SU-DHL-6 (cell line): Measurements from ENCODE around the gene DDX17.

Source experiments
- H2AFZ ChIP-seq: fragments of 200-600 bp; sonication (generic); 2 replicates; pipeline ENCODE4 v1.6.1; 2014; ENCODE audit warnings: low read depth, mild to moderate bottlenecking, moderate library complexity, mixed read lengths, antibody characterized with exemption, low read length; ENCODE audit not compliant: severe bottlenecking
- H3F3A ChIP-seq: fragments of 200-600 bp; shearing (Covaris generic); 2 replicates; pipeline ENCODE4 v1.6.0; 2016; ENCODE audit warnings: antibody characterized with exemption, mild to moderate bottlenecking; ENCODE audit not compliant: insufficient read depth
- H3K27ac ChIP-seq: fragments of 200-600 bp; sonication (generic); 2 replicates; pipeline ENCODE4 v1.5.1; 2016; ENCODE audit warnings: low read depth, mild to moderate bottlenecking, low read length, moderate library complexity, mixed read lengths
- H3K27me3 ChIP-seq: fragments of 200-600 bp; sonication (generic), shearing (Covaris generic); 2 replicates; pipeline ENCODE4 v1.6.0; 2014; ENCODE audit warnings: mild to moderate bottlenecking, low read length
- H3K36me3 ChIP-seq: fragments of 200-600 bp; sonication (generic); 2 replicates; pipeline ENCODE4 v1.6.1; 2014; ENCODE audit warnings: mild to moderate bottlenecking, low read length, mixed read lengths
- H3K4me2 ChIP-seq: fragments of 300-600, 200-600 bp; shearing (Covaris generic), sonication (generic); 2 replicates; pipeline ENCODE4 v1.6.0; 2014; ENCODE audit warnings: low read length, low read depth, mild to moderate bottlenecking; ENCODE audit not compliant: poor library complexity, severe bottlenecking
- H3K4me3 ChIP-seq: fragments of 200-600 bp; sonication (generic); 2 replicates; pipeline ENCODE4 v1.5.1; 2014; ENCODE audit warnings: antibody characterized with exemption, low read length, mild to moderate bottlenecking, mixed read lengths; ENCODE audit not compliant: insufficient read depth, poor library complexity, severe bottlenecking
- H3K79me2 ChIP-seq: fragments of 200-600 bp; sonication (generic); 2 replicates; pipeline ENCODE4 v1.6.1; 2014; ENCODE audit warnings: mild to moderate bottlenecking, low read length, moderate library complexity; ENCODE audit not compliant: insufficient read depth
- H3K9ac ChIP-seq: fragments of 200-600 bp; sonication (generic); 2 replicates; pipeline ENCODE4 v1.7.0; 2014; ENCODE audit warnings: mild to moderate bottlenecking, low read length
- H3K9me2 ChIP-seq: fragments of 200-600 bp; sonication (generic); replicated peaks from 2 replicates; pipeline ENCODE4 v1.6.1; 2014; ENCODE audit warnings: low read length; ENCODE audit not compliant: insufficient read depth
- H3K9me3 ChIP-seq: fragments of 200-600 bp; sonication (generic); 2 replicates; pipeline ENCODE4 v1.6.1; 2014; ENCODE audit warnings: low read length, mixed read lengths; ENCODE audit not compliant: insufficient read depth
- H4K20me1 ChIP-seq: fragments of 200-600 bp; sonication (generic); 2 replicates; pipeline ENCODE4 v1.6.1; 2014; ENCODE audit warnings: low read depth, mild to moderate bottlenecking, antibody characterized with exemption, low read length, moderate library complexity, mixed read lengths
- EZH2phosphoT487 ChIP-seq: fragments of 200-600 bp; sonication (generic), shearing (Covaris generic); conservative IDR thresholded peaks from 2 replicates; pipeline ENCODE4 v1.6.1; 2018; ENCODE audit warnings: mild to moderate bottlenecking, antibody characterized with exemption, low read length, moderate library complexity, mixed read lengths
- TF ChIP-seq, protein P1 (sequence below): fragments of 200-600 bp; sonication (generic); IDR thresholded peaks from one replicate; pipeline ENCODE4 v1.5.1; 2017; ENCODE audit warnings: antibody characterized with exemption, mild to moderate bottlenecking, low read length, moderate library complexity; ENCODE audit not compliant: insufficient read depth, poor library complexity, severe bottlenecking

The DDX17 gene

DNA sequence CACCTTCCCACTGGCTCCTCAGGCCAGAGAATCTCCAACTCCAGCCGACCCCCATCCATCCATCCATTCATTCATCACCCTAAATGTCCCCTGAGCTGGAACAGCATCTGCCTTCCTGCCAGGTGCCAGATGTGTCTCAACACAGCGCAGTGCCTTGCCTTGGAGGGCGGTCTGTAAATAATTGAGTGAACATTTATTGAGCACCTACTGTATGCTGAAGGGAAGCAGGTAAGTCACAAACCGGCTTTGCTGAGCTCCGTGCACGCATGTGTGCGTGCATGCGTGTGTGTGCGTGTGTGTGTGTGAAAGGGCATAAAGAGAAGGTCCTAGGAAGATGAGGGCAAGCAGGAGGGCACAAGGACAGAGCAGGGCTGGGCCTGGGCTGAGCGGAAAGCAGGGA is 61.3 kb downstream of the DDX17 start:
- H3K4me2 ChIP-seq, result no peak overlapping the region
- H3K79me2 ChIP-seq, result no peaks in the 10 kb centered on the region
- no peak overlapping the region for H2AFZ ChIP-seq
- H3K4me3 ChIP-seq, result no peak overlapping the region
- no peaks in the 10 kb centered on the region for H3K27me3 ChIP-seq
- no peaks in the 10 kb centered on the region for H3F3A ChIP-seq
- TF ChIP-seq, protein P1, sequence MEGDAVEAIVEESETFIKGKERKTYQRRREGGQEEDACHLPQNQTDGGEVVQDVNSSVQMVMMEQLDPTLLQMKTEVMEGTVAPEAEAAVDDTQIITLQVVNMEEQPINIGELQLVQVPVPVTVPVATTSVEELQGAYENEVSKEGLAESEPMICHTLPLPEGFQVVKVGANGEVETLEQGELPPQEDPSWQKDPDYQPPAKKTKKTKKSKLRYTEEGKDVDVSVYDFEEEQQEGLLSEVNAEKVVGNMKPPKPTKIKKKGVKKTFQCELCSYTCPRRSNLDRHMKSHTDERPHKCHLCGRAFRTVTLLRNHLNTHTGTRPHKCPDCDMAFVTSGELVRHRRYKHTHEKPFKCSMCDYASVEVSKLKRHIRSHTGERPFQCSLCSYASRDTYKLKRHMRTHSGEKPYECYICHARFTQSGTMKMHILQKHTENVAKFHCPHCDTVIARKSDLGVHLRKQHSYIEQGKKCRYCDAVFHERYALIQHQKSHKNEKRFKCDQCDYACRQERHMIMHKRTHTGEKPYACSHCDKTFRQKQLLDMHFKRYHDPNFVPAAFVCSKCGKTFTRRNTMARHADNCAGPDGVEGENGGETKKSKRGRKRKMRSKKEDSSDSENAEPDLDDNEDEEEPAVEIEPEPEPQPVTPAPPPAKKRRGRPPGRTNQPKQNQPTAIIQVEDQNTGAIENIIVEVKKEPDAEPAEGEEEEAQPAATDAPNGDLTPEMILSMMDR, result no peak
- TF ChIP-seq EZH2phosphoT487, result no peak
- no peak overlapping the region for H3K9ac ChIP-seq
- H3K27ac ChIP-seq, result no peak overlapping the region
- H4K20me1 ChIP-seq, result no peaks in the 10 kb centered on the region
- no peaks in the 10 kb centered on the region for H3K9me3 ChIP-seq
- no peaks in the 10 kb centered on the region for H3K9me2 ChIP-seq
- no peaks in the 10 kb centered on the region for H3K36me3 ChIP-seq

DNA sequence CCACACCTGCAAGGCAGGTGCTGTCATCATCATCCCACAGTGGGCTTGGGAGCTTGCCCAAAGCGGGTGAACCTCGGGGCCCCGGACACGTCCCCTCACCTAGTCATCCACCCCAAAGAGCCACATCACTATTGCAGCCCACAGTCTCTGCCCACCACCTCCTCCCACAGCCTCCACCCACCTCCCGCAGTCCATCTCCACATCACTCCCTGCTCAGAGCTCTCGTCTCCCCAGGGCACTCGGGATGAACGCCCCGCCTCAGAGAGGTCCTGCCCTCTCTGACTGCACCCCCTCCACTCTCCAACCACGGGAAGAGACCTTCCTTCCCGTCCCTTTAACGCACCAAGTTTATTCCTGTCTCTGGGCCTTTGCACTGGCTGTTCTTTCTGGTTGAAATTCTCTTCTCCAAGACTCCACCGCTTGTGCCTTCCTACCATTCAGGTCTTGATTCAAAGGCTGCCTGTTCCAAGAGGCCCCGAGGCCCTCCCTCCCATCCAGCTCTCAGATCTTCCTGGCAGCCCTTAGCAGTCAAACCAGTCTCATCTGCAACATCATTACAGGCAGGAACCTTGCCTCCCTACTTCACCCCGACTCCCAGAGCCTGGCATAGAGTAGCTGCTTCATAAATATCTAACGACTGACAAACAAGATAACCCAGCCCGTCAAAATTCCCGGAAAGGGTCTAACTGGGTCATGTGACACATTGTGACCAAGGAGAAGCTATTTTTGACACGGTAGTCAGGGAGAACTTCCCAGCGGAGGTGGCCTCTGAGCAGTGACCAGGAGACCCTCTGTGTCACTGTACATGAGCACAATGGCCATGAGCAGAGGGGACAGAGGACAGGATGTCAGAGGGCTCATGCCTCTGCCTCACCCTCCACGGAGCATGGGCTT is 62.2 kb downstream of the DDX17 start:
- no peaks in the 10 kb centered on the region for H3K79me2 ChIP-seq
- no peak overlapping the region for H3K4me3 ChIP-seq
- no peaks in the 10 kb centered on the region for H3K9me2 ChIP-seq
- H3K36me3 ChIP-seq, result no peaks in the 10 kb centered on the region
- no peak overlapping the region for H3K9ac ChIP-seq
- H3K4me2 ChIP-seq, result no peak overlapping the region
- no peaks in the 10 kb centered on the region for H3K9me3 ChIP-seq
- H3K27ac ChIP-seq, result no peak overlapping the region
- TF ChIP-seq, protein P1, result no peak
- TF ChIP-seq EZH2phosphoT487, result no peak
- no peak overlapping the region for H2AFZ ChIP-seq
- H3F3A ChIP-seq, result no peaks in the 10 kb centered on the region
- no peaks in the 10 kb centered on the region for H4K20me1 ChIP-seq
- no peaks in the 10 kb centered on the region for H3K27me3 ChIP-seq

DNA sequence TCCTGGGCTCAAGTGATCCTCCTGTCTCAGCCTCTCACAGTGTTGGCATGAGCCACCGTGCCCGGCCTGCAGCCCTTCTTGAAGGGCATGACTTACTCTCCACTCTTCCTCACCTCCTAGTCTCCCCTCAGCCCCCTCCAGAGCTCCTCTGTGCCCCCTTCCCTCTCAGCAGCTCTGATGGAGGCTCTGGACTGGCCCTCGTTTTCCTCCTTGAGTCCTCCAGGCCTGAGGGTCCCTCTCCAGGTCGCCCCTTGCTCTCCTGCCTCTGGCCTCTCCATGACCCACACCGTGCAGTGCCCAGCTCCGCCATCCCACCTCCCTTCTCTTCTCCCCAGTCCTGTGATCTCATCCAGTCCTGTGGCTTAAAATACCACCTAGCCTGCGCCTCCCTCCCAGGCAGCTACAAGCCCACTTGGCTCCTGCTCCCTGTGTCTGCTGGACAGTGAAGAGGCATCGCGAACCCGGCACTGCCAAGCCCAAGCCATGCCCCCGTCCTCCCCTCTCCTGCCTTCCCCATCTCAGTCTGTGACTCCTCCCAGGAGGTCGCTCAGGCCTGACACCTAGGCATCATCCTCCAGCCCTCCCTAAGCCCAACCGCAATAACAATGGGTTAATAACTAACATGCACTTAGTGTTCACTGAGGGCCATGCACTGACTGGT is 63.0 kb downstream of the DDX17 start:
- Histone ChIP-seq H3K9me3 (no peaks in the 10 kb centered on the region), H3K27ac (no peak overlapping the region), H3K79me2 (no peaks in the 10 kb centered on the region), H3K9ac (no peak overlapping the region), H3K36me3 (no peaks in the 10 kb centered on the region), H3K9me2 (no peaks in the 10 kb centered on the region), H3K4me3 (no peak overlapping the region), H3F3A (no peaks in the 10 kb centered on the region), H3K27me3 (no peaks in the 10 kb centered on the region), H4K20me1 (no peaks in the 10 kb centered on the region), H3K4me2 (no peak overlapping the region), H2AFZ (no peak overlapping the region)
- TF ChIP-seq EZH2phosphoT487, result no peak
- TF ChIP-seq, protein P1, result no peak
